GM10847 (cell line): ENCODE measurements around the gene C10orf90.

Experiments
- POLR2A ChIP-seq: IDR thresholded peaks from 2 replicates; pipeline ENCODE4 v1.6.1; 2011; ENCODE audit not compliant: insufficient read length; ENCODE audit errors: extremely low read depth

C10orf90 gene

GRCh38 chr10:126586128-126586527 lies 84.4 kb downstream of the C10orf90 start:
- TF ChIP-seq POLR2A = no peak

- no peak for TF ChIP-seq POLR2A
These were observed 85.1 kb downstream of the C10orf90 start for GRCh38 chr10:126585249-126586017.

- TF ChIP-seq POLR2A = no peak
These were observed 85.7 kb downstream of the C10orf90 start for GRCh38 chr10:126584836-126585235.

- TF ChIP-seq POLR2A = no peak
These were observed 86.8 kb downstream of the C10orf90 start for GRCh38 chr10:126583552-126584200.

- no peak for TF ChIP-seq POLR2A
These were observed 88.8 kb downstream of the C10orf90 start for GRCh38 chr10:126581648-126582046.

- TF ChIP-seq POLR2A = no peak
These were observed 89.4 kb downstream of the C10orf90 start for GRCh38 chr10:126580873-126581647.

- no peak for TF ChIP-seq POLR2A
These were observed 94.2 kb downstream of the C10orf90 start for GRCh38 chr10:126576336-126576735.

GRCh38 chr10:126570621-126571602 lies 99.6 kb downstream of the C10orf90 start:
- no peak for TF ChIP-seq POLR2A

- no peak for TF ChIP-seq POLR2A
These were observed 100.3 kb downstream of the C10orf90 start for GRCh38 chr10:126570245-126570570.

- TF ChIP-seq POLR2A = no peak
These were observed 100.8 kb downstream of the C10orf90 start for GRCh38 chr10:126569513-126570244.

GRCh38 chr10:126568809-126569385 lies 101.6 kb downstream of the C10orf90 start:
- TF ChIP-seq POLR2A = no peak

GRCh38 chr10:126565871-126566270 lies 104.6 kb downstream of the C10orf90 start:
- no peak for TF ChIP-seq POLR2A

- no peak for TF ChIP-seq POLR2A
These were observed 105.1 kb downstream of the C10orf90 start for GRCh38 chr10:126565441-126565840.
